Natural killer cell (primary cell): ENCODE data around the gene MICAL2. TPM values are rescaled to one million over a fixed set of nuclear protein-coding genes. Genes with fewer than 3 reads are reported as not detected.

Experiments used
- ATAC-seq, 3 donors: fragments of 150-1000 bp in 2 of 3; fragments of 200-7000 bp in 1 of 3; cut with Tn5 transposase; 1 replicate in 1 of 3; 2 replicates in 2 of 3; pipeline ENCODE4 v1.10.0; 2021; ENCODE audit warnings: mild to moderate bottlenecking in 2 of 3, moderate library complexity in 2 of 3
- DNase-seq, 2 donors: peaks; one replicate each; pipeline versions ENCODE4 v3.0.0 to v3.0.0-alpha.2; 2013 to 2021; ENCODE audit warnings: mixed read lengths in 1 of 2
- H3K27ac ChIP-seq: one replicate; pipeline ENCODE4 v1.5.1; 2013; ENCODE audit warnings: mild to moderate bottlenecking, low read length
- H3K27me3 ChIP-seq: one replicate; pipeline ENCODE4 v1.6.1; 2013; ENCODE audit warnings: low read length; ENCODE audit not compliant: control insufficient read depth, insufficient read depth
- H3K36me3 ChIP-seq: one replicate; pipeline ENCODE4 v1.6.1; 2013; ENCODE audit warnings: low read length; ENCODE audit not compliant: control insufficient read depth, insufficient read depth
- H3K4me1 ChIP-seq: one replicate; pipeline ENCODE4 v1.6.1; 2013; ENCODE audit warnings: low read length; ENCODE audit not compliant: control insufficient read depth, insufficient read depth
- H3K4me3 ChIP-seq: one replicate; pipeline ENCODE4 v1.5.1; 2013; ENCODE audit warnings: low read length
- H3K9me3 ChIP-seq: one replicate; pipeline ENCODE4 v1.6.1; 2013; ENCODE audit warnings: low read length; ENCODE audit not compliant: control insufficient read depth, insufficient read depth
- H3K27ac Mint-ChIP-seq, 2 donors: one replicate each; pipeline ENCODE4 v1.8.0; 2022; ENCODE audit warnings: mild to moderate bottlenecking in 2 of 2, mixed read lengths in 2 of 2, moderate library complexity in 1 of 2
- H3K27me3 Mint-ChIP-seq, 2 donors: one replicate each; pipeline ENCODE4 v1.8.0; 2022; ENCODE audit warnings: low read depth in 2 of 2, mixed read lengths in 2 of 2
- H3K36me3 Mint-ChIP-seq: one replicate; pipeline ENCODE4 v1.8.0; 2022; ENCODE audit warnings: mixed read lengths
- H3K4me1 Mint-ChIP-seq, 2 donors: one replicate each; pipeline ENCODE4 v1.8.0; 2022; ENCODE audit warnings: mixed read lengths in 2 of 2
- H3K4me3 Mint-ChIP-seq: one replicate; pipeline ENCODE4 v1.8.0; 2022; ENCODE audit warnings: mild to moderate bottlenecking, moderate library complexity, mixed read lengths
- H3K9me3 Mint-ChIP-seq, 2 donors: one replicate each; pipeline ENCODE4 v1.8.0; 2022; ENCODE audit warnings: mixed read lengths in 2 of 2
- CTCF ChIP-seq: fragments of 200-600 bp; IDR thresholded peaks from one replicate; pipeline ENCODE4 v1.8.0; 2022; ENCODE audit warnings: antibody characterized with exemption
- WGBS: methylation state at CpG from one replicate; pipeline ENCODE4 v1.1.7; 2013; ENCODE audit warnings: missing lambda C conversion rate; ENCODE audit not compliant: insufficient coverage; 5-methylcytosine and 5-hydroxymethylcytosine counted together
- intact Hi-C: fragments of 100-400 bp; cut with micrococcal nuclease; formaldehyde crosslinking; loops from one replicate; pipeline ENCODE4 v1.14.2; 2022
- total RNA-seq, 4 donors: library from RNA; stranded (reverse); fragments of 120-200 nt in 1 of 4; gene quantifications; one replicate each; pipeline versions ENCODE4 v1.2.3 to v1.2.4, GENCODE V29; 2013 to 2022

MICAL2 gene
- total RNA-seq, 3 donors from 2014 or later (not counting 1 experiment from before 2014, with no cell fraction given), result 54.6 to 68.6 (median 57.4) TPM

- no peaks in the 10 kb centered on the region for H3K9me3 Mint-ChIP-seq
- no peak overlapping the region for H3K27ac ChIP-seq
- ATAC-seq, result no peak
- H3K36me3 Mint-ChIP-seq, result no peaks in the 10 kb centered on the region
- 96% methylated on average over 12 of the region's 13 CpGs for WGBS
- peaks cover 3% of the 10 kb centered on the region for H3K27me3 ChIP-seq
- H3K9me3 ChIP-seq, result no peaks in the 10 kb centered on the region
- H3K4me1 ChIP-seq, result peaks cover 6% of the 10 kb centered on the region
- H3K4me3 ChIP-seq, result no peak overlapping the region
- peaks cover 12% of the 10 kb centered on the region in 2 donors for H3K4me1 Mint-ChIP-seq
- no peak for TF ChIP-seq CTCF
- DNase-seq, result no peak
- no peak overlapping the region for H3K27ac Mint-ChIP-seq
- H3K36me3 ChIP-seq, result no peaks in the 10 kb centered on the region
- H3K4me3 Mint-ChIP-seq, result no peak overlapping the region
- intact Hi-C loops, result no loop called here
- peaks cover 20 to 40% of the 10 kb centered on the region in 2 donors for H3K27me3 Mint-ChIP-seq
Measured at GRCh38 chr11:12079726-12080556, 30.4 kb upstream of the MICAL2 start.

GRCh38 chr11:12083380-12083779, 27.0 kb upstream of the MICAL2 start:
- no peak for TF ChIP-seq CTCF
- ATAC-seq (no peak), DNase-seq (peak in 1 of 2 donors; percentile 26)
- intact Hi-C loops, result no loop called here
- H3K4me1 Mint-ChIP-seq, result peaks cover 44 to 46% of the 10 kb centered on the region in 2 donors
- Histone ChIP-seq H3K4me3 (no peak overlapping the region), H3K27ac (no peak overlapping the region), H3K36me3 (no peaks in the 10 kb centered on the region), H3K4me1 (peaks cover 40% of the 10 kb centered on the region), H3K9me3 (no peaks in the 10 kb centered on the region), H3K27me3 (peaks cover 3% of the 10 kb centered on the region)
- no peak overlapping the region for H3K4me3 Mint-ChIP-seq
- no peaks in the 10 kb centered on the region for H3K9me3 Mint-ChIP-seq
- peaks cover 13 to 23% of the 10 kb centered on the region in 2 donors for H3K27me3 Mint-ChIP-seq
- H3K36me3 Mint-ChIP-seq, result no peaks in the 10 kb centered on the region
- no peak overlapping the region for H3K27ac Mint-ChIP-seq
- 92% methylated on average over 1 of the region's 1 CpG for WGBS

- DNase-seq (no peak), ATAC-seq (no peak)
- Histone ChIP-seq H3K4me3 (no peak overlapping the region), H3K36me3 (no peaks in the 10 kb centered on the region), H3K27ac (no peak overlapping the region), H3K27me3 (peaks cover 3% of the 10 kb centered on the region), H3K4me1 (peaks cover 49% of the 10 kb centered on the region), H3K9me3 (no peaks in the 10 kb centered on the region)
- H3K27me3 Mint-ChIP-seq, result peaks cover 10 to 18% of the 10 kb centered on the region in 2 donors
- H3K4me1 Mint-ChIP-seq, result peaks cover 53 to 55% of the 10 kb centered on the region in 2 donors
- no peaks in the 10 kb centered on the region for H3K36me3 Mint-ChIP-seq
- H3K4me3 Mint-ChIP-seq, result no peak overlapping the region
- no peak overlapping the region for H3K27ac Mint-ChIP-seq
- intact Hi-C loops, result no loop called here
- TF ChIP-seq CTCF, result no peak
- H3K9me3 Mint-ChIP-seq, result no peaks in the 10 kb centered on the region
Measured at GRCh38 chr11:12084256-12084655, 26.1 kb upstream of the MICAL2 start.
